Measurements from ENCODE around the gene SVIL. TPM values are rescaled to one million over a fixed set of nuclear protein-coding genes. Genes with fewer than 3 reads are reported as not detected.

The SVIL gene
- total and polyA plus RNA-seq, 2 donors (not counting 1 experiment from before 2014, with no cell fraction given) = 0.74 to 0.88 TPM

DNA sequence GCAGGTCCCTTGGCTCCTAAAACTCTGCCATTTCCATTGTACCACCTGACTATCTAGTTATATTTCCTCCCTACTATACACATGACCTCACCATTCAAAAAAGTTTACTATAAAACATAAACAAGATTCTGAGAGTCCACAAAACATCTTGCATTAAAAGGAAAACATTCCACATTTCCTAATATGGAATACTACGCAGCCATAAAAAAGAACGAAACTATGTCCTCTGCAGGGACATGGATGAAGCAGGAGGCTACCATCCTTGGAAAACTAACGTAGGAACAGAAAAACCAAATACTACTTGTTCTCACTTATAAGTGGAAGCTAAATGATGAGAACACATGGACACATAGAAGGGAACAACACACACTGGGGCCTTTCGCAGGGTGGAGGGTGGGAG is 48.3 kb downstream of the SVIL start:
- Histone ChIP-seq H3K4me1 (ENCODE audit: control insufficient read depth in 2 of 2, insufficient read depth in 2 of 2, low read length in 2 of 2) (peaks cover 5 to 6% of the 10 kb centered on the region in 2 donors), H2AFZ (ENCODE audit: insufficient read depth, low read depth, low read length, poor library complexity, severe bottlenecking) (no peak overlapping the region), H3K4me2 (replicated peaks; ENCODE audit: low read depth, low read length, poor library complexity, severe bottlenecking) (no peak overlapping the region), H3K79me2 (ENCODE audit: control insufficient read depth, insufficient read depth, low read length) (no peaks in the 10 kb centered on the region), H3K27ac (ENCODE audit: low read length in 2 of 2) (no peak overlapping the region), H3K27me3 (replicated peaks in 1 of 4; ENCODE audit: control extremely low read depth in 1 of 4, control insufficient read depth in 3 of 4, insufficient read depth in 4 of 4, low read length in 3 of 4) (no peaks in the 10 kb centered on the region), H3K4me3 (ENCODE audit: control extremely low read depth in 1 of 5, extremely low read depth in 1 of 5, insufficient read depth in 1 of 5, low read depth in 2 of 5, low read length in 4 of 5) (no peak overlapping the region), H3K9me3 (ENCODE audit: control extremely low read depth in 1 of 3, control insufficient read depth in 2 of 3, insufficient read depth in 1 of 3, low read length in 2 of 3) (no peaks in the 10 kb centered on the region), H3K36me3 (replicated peaks in 1 of 2; ENCODE audit: control extremely low read depth in 1 of 2, control insufficient read depth in 1 of 2, extremely low read depth in 1 of 2, insufficient read depth in 2 of 2, low read length in 1 of 2) (no peaks in the 10 kb centered on the region), H4K20me1 (ENCODE audit: control insufficient read depth, insufficient read depth, low read length, poor library complexity, severe bottlenecking) (no peaks in the 10 kb centered on the region), H3K9ac (ENCODE audit: low read length) (no peak overlapping the region)
- Mint-ChIP-seq H3K4me3 (no peak overlapping the region), H3K27me3 (peaks cover 2% of the 10 kb centered on the region), H3K9me3 (ENCODE audit: insufficient read depth) (no peaks in the 10 kb centered on the region), H3K27ac (no peak overlapping the region), H3K4me1 (peaks cover 6% of the 10 kb centered on the region)
- intact Hi-C loops (cut with micrococcal nuclease) = no loop called here
- CTCF ChIA-PET = no interaction called here
- POLR2A ChIA-PET = no interaction called here
- ATAC-seq (ENCODE audit: low read depth) (no peak), DNase-seq (no peak)
- TF ChIP-seq, protein P1, sequence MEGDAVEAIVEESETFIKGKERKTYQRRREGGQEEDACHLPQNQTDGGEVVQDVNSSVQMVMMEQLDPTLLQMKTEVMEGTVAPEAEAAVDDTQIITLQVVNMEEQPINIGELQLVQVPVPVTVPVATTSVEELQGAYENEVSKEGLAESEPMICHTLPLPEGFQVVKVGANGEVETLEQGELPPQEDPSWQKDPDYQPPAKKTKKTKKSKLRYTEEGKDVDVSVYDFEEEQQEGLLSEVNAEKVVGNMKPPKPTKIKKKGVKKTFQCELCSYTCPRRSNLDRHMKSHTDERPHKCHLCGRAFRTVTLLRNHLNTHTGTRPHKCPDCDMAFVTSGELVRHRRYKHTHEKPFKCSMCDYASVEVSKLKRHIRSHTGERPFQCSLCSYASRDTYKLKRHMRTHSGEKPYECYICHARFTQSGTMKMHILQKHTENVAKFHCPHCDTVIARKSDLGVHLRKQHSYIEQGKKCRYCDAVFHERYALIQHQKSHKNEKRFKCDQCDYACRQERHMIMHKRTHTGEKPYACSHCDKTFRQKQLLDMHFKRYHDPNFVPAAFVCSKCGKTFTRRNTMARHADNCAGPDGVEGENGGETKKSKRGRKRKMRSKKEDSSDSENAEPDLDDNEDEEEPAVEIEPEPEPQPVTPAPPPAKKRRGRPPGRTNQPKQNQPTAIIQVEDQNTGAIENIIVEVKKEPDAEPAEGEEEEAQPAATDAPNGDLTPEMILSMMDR (IDR thresholded peaks at IDR 0.05) = no peak
- no peak for TF ChIP-seq EZH2 (IDR thresholded peaks at IDR 0.05; ENCODE audit: borderline replicate concordance, insufficient read depth, low read depth, low read length, poor library complexity, severe bottlenecking)
- no CpG with 5 or more reads among the region's 4 CpGs for WGBS (ENCODE audit: insufficient coverage)

DNA sequence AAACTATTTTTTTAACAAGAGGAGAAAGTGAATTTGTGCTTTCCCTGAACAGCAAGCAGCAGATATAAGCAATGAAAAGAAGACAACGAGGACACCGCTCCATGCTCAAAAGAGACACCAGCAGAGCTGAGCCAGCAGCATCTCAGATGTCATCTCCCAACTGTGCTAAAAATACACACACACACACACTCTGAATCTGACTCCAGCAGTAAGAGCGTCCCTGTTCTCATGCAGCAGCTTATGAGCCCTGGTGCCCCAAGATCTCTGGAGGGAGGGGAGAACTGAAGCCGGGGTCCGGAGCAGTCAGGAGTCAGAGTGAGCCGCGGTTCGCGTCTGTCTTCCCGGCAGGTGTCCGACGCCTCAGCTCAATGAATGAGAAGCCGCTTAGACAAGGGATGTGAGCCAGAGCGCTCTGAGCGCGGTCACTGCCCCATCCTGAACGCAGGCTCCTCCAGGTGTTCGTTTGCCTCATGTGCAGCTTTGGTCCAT is 49.2 kb downstream of the SVIL start:
- ATAC-seq (ENCODE audit: low read depth) (no peak), DNase-seq (no peak)
- H3K4me1 ChIP-seq (ENCODE audit: control insufficient read depth in 2 of 2, insufficient read depth in 2 of 2, low read length in 2 of 2) = peaks cover 4 to 5% of the 10 kb centered on the region in 2 donors
- no peak overlapping the region for H3K4me3 ChIP-seq (ENCODE audit: control extremely low read depth in 1 of 5, extremely low read depth in 1 of 5, insufficient read depth in 1 of 5, low read depth in 2 of 5, low read length in 4 of 5)
- H3K9me3 ChIP-seq (ENCODE audit: control extremely low read depth in 1 of 3, control insufficient read depth in 2 of 3, insufficient read depth in 1 of 3, low read length in 2 of 3) = no peaks in the 10 kb centered on the region
- TF ChIP-seq, protein P1 (IDR thresholded peaks at IDR 0.05) = no peak
- no peak for TF ChIP-seq EZH2 (IDR thresholded peaks at IDR 0.05; ENCODE audit: borderline replicate concordance, insufficient read depth, low read depth, low read length, poor library complexity, severe bottlenecking)
- intact Hi-C loops (cut with micrococcal nuclease) = no loop called here
- Mint-ChIP-seq H3K4me1 (peaks cover 4% of the 10 kb centered on the region), H3K9me3 (ENCODE audit: insufficient read depth) (no peaks in the 10 kb centered on the region), H3K4me3 (no peak overlapping the region), H3K27ac (no peak overlapping the region), H3K27me3 (peaks cover 2% of the 10 kb centered on the region)
- H4K20me1 ChIP-seq (ENCODE audit: control insufficient read depth, insufficient read depth, low read length, poor library complexity, severe bottlenecking) = no peaks in the 10 kb centered on the region
- no peak overlapping the region for H2AFZ ChIP-seq (ENCODE audit: insufficient read depth, low read depth, low read length, poor library complexity, severe bottlenecking)
- H3K4me2 ChIP-seq (replicated peaks; ENCODE audit: low read depth, low read length, poor library complexity, severe bottlenecking) = no peak overlapping the region
- ChIA-PET CTCF (no interaction called here), POLR2A (no interaction called here)
- no peak overlapping the region for H3K27ac ChIP-seq (ENCODE audit: low read length in 2 of 2)
- no peak overlapping the region for H3K9ac ChIP-seq (ENCODE audit: low read length)
- WGBS (ENCODE audit: insufficient coverage) = 95% methylated on average over 17 of the region's 18 CpGs
- H3K27me3 ChIP-seq (replicated peaks in 1 of 4; ENCODE audit: control extremely low read depth in 1 of 4, control insufficient read depth in 3 of 4, insufficient read depth in 4 of 4, low read length in 3 of 4) = no peaks in the 10 kb centered on the region
- H3K36me3 ChIP-seq (replicated peaks in 1 of 2; ENCODE audit: control extremely low read depth in 1 of 2, control insufficient read depth in 1 of 2, extremely low read depth in 1 of 2, insufficient read depth in 2 of 2, low read length in 1 of 2) = no peaks in the 10 kb centered on the region
- no peaks in the 10 kb centered on the region for H3K79me2 ChIP-seq (ENCODE audit: control insufficient read depth, insufficient read depth, low read length)
